K562 (cell line): ENCODE data around the gene CENPP. TPM values are rescaled to one million over a fixed set of nuclear protein-coding genes. Genes with fewer than 3 reads are reported as not detected.

Source experiments
- ARID2 ChIP-seq: fragments of 450-650 bp; IDR thresholded peaks from 2 replicates; pipeline ENCODE4 v1.6.1; 2017; ENCODE audit warnings: antibody characterized with exemption, mild to moderate bottlenecking
- CBFB ChIP-seq: sonication (generic); formaldehyde crosslinking; IDR thresholded peaks from 2 replicates; pipeline ENCODE4 v1.4.0; 2020; ENCODE audit warnings: mild to moderate bottlenecking, missing genetic modification reagents
- CEBPZ ChIP-seq: fragments of 150-350 bp; IDR thresholded peaks from 2 replicates; pipeline ENCODE4 v1.6.1; 2014; ENCODE audit warnings: low read depth, mild to moderate bottlenecking, low read length, borderline replicate concordance
- CHD4 ChIP-seq: fragments of 200-600 bp; sonication (generic); IDR thresholded peaks from 3 replicates; pipeline ENCODE4 v1.6.1; 2012; ENCODE audit warnings: low read depth, mild to moderate bottlenecking, mixed read lengths, low read length, inconsistent platforms; ENCODE audit not compliant: insufficient read depth, insufficient replicate concordance, poor library complexity, severe bottlenecking
- CTBP1 ChIP-seq: fragments of 450-650 bp; IDR thresholded peaks from 2 replicates; pipeline ENCODE4 v1.6.1; 2016; ENCODE audit warnings: borderline replicate concordance
- E2F1 ChIP-seq: sonication (generic); formaldehyde crosslinking; IDR thresholded peaks from 2 replicates; pipeline ENCODE4 v1.8.1; 2023; ENCODE audit warnings: mild to moderate bottlenecking, missing genetic modification reagents, moderate library complexity
- HDAC1 ChIP-seq, 2 experiments: fragments of 450-650 bp; IDR thresholded peaks; 2 replicates each; pipeline ENCODE4 v1.6.1; 2016 to 2017; ENCODE audit warnings: inconsistent platforms in 1 of 2, mild to moderate bottlenecking in 1 of 2, moderate library complexity in 1 of 2
- MEF2A ChIP-seq: IDR thresholded peaks from 2 replicates; pipeline ENCODE4 v1.6.1; 2011; ENCODE audit warnings: low read depth, mild to moderate bottlenecking, low read length, moderate library complexity; ENCODE audit not compliant: control insufficient read depth
- PKNOX1 ChIP-seq: fragments of 450-650 bp; IDR thresholded peaks from 2 replicates; pipeline ENCODE4 v1.6.1; 2016
- SMAD1 ChIP-seq: fragments of 150-350 bp; IDR thresholded peaks from 2 replicates; pipeline ENCODE4 v1.6.1; 2014; ENCODE audit warnings: low read length, low read depth; ENCODE audit not compliant: partially characterized antibody
- TEAD1 ChIP-seq, 2 experiments: fragments of 450-650 bp in 1 of 2; sonication (generic) in 1 of 2; formaldehyde crosslinking; IDR thresholded peaks; 2 replicates each; pipeline versions ENCODE4 v1.4.0 to v1.8.0; 2020 to 2022; ENCODE audit warnings: mild to moderate bottlenecking in 2 of 2, missing genetic modification reagents in 1 of 2
- ZBTB8A ChIP-seq: fragments of 450-650 bp; IDR thresholded peaks from 2 replicates; pipeline ENCODE4 v1.6.1; 2018; ENCODE audit warnings: mild to moderate bottlenecking, moderate library complexity; ENCODE audit not compliant: partially characterized antibody
- ZNF174 ChIP-seq: fragments of 250-450 bp; sonication (Bioruptor Pico); IDR thresholded peaks from 2 replicates; pipeline ENCODE4 v1.4.0; 2020; ENCODE audit warnings: mild to moderate bottlenecking
- polyA plus RNA-seq, 8 experiments: library from polyadenylated mRNA; depleted of rRNA in 4 of 8; stranded (reverse) in 5 of 8; unstranded in 3 of 8; fragments of >200 nt; fragmentation: Nextera tagmentation in 2 of 8; fragmentation: Illumina TruSeq in 1 of 8; extraction: Ambion mirVana in 2 of 8; extraction: Trizol in 1 of 8; gene quantifications; 2 replicates each; pipeline versions ENCODE4 v1.2.1 to v1.2.3, GENCODE V29; 2011 to 2014; ENCODE audit warnings: inconsistent platforms in 1 of 8, missing spikeins in 1 of 8
- total RNA-seq, 7 experiments: library from RNA; depleted of rRNA in 6 of 7; stranded (reverse); fragments of >200 nt in 6 of 7; fragmentation: Illumina TruSeq in 2 of 7; extraction: Trizol in 2 of 7; gene quantifications; 2 replicates each; pipeline versions ENCODE4 v1.2.1 to v1.2.3, GENCODE V29; 2011 to 2021; ENCODE audit warnings: low replicate concordance in 1 of 7

The CENPP gene
- total and polyA plus RNA-seq, 9 of the 15 experiments (the other 6 are each of a cell fraction or from before 2014, with no cell fraction given), result 8.0 to 28.5 (median 17.9) TPM

GRCh38 chr9:92325991-92326500 is 293 bp downstream of the CENPP start (continued):
- 0 out of 2 replicates have a peak, but pooled peaks have one; percentile 33 for TF ChIP-seq E2F1 (CRISPR knock-in tag)
- peak; percentile 91; the same call in 1 of the 2 replicates for TF ChIP-seq CBFB (CRISPR knock-in tag)
- no peak for TF ChIP-seq CEBPZ
- no peak for TF ChIP-seq CHD4
- peak in 1 of 2 experiments; percentile 90; a peak in 1 of 4 replicates for TF ChIP-seq HDAC1 (IDR thresholded peaks at IDR 0.05)
- TF ChIP-seq ZNF174, result no peak
- no peak for TF ChIP-seq ZBTB8A
- TF ChIP-seq SMAD1, result no peak
- no peak for TF ChIP-seq MEF2A
- TF ChIP-seq ARID2, result no peak
- TF ChIP-seq TEAD1 (CRISPR knock-in tag; IDR thresholded peaks at IDR 0.05), result peak in 1 of 2 experiments; percentile 12; a peak in 1 of 4 replicates
- TF ChIP-seq CTBP1, result peak; percentile 91; the same call in 1 of the 2 replicates
- TF ChIP-seq PKNOX1, result peak; percentile 60
